GM18873 (cell line): Measurements from ENCODE around the gene ERC1.
"Not testable (repeated sequence)": the region's sequence is repeated elsewhere in the genome, so short reads cannot be mapped to it uniquely, and the experiment has no call there.

ENCODE experiments used
- ATAC-seq: cut with Tn5 transposase; IDR thresholded peaks from one replicate; pipeline ENCODE4 v1.9.1; 2021; ENCODE audit warnings: mild to moderate bottlenecking, moderate library complexity, moderate number of reproducible peaks; ENCODE audit not compliant: unreplicated experiment, low FRiP score

The ERC1 gene

DNA sequence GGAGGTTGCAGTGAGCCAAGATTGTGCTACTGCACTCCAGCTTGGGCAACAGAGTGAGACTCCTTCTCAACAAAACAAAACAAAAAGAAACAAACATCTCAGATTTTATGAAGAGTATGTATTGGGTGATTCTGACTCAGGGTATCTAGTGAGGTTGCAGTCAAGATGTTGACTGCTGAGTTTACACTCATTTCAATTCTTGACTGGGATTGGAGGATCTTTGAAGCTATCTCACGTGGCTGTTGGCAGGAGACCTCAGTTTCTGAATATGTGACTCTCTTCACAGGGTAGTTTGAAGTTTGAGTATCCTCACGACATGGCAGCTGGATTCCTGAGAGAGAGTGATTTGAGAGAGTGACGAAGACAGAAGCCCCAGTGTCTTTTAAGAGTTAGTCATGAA is 29.4 kb downstream of the ERC1 start:
- no peak for ATAC-seq

DNA sequence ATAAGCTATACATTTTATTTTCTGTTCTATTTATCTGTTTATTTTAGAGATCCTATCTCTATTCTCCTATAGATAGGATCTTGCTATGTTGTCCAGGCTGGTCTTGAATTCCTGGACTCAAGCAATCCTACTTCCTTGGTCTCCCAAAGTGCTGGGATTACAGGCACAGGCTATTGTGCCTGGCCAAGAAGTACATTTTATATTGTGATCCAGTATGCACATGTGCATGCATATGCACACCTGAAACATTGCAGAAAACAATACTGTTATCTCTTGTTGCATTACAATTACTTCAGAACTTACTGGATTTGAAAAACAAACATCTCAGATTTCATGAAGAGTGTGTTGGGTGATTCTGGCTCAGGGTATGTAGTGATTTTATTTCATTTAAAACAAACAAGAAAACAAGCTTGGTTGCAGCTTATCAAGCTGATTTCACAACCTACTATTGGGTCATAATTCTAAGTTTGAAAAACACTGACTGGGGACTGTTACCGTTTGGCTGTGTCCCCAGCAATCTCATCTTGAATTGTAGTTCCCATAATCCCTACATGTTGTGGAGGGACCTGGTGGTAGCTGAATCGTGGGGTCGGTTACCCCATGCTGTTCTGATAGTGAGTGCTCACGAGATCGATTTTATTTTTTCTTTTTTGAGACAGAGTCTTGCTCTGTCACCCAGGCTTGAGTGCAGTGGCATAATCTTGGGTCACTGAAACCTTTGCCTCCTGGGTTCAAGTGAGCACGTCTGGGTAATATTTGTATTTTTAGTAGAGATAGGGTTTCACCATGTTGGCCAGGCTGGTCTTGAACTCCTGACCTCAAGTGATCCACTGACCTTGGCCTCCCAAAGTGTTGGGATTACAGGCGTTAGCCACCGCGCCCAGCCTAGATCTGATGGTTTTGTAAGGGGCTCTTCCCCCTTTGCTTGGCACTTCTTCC is 31.3 kb downstream of the ERC1 start:
- no peak for ATAC-seq

DNA sequence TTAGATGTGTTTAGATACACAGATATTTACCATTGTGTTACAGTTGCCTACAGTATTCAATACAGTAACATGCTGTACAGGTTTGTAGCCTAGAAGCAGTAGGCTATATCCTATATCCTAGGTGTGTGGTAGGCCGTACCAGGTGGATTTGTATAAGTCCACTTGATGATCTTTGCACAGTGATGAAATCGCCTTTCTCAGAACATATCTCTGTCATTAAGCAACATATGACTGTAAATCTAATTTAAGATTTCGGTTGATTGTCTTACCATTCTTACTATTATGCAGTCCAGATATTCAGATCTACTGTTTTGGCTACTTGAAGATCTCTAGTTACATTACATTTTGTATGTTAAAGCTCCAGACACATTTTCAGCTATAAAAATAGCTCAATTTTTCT is 39.8 kb downstream of the ERC1 start:
- ATAC-seq, result no peak

DNA sequence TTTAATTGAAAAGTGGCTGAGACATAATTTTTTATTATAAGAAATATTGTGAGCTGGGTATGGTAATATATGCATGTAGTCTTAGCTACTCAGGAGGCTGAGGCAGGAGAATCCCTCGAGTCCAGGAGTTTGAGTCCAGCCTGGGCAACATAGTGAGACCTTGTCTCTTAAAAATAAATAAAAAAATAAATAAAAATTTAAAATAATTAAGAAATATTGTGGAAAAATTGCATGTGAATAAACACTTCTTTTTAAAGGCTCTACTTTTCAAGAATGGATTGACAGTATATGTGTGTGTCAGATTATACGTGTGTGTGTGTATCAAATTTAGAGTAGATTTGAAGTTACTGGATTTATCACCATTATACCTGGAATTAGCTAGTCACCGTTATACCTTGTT is 43.2 kb downstream of the ERC1 start:
- ATAC-seq, result no peak

DNA sequence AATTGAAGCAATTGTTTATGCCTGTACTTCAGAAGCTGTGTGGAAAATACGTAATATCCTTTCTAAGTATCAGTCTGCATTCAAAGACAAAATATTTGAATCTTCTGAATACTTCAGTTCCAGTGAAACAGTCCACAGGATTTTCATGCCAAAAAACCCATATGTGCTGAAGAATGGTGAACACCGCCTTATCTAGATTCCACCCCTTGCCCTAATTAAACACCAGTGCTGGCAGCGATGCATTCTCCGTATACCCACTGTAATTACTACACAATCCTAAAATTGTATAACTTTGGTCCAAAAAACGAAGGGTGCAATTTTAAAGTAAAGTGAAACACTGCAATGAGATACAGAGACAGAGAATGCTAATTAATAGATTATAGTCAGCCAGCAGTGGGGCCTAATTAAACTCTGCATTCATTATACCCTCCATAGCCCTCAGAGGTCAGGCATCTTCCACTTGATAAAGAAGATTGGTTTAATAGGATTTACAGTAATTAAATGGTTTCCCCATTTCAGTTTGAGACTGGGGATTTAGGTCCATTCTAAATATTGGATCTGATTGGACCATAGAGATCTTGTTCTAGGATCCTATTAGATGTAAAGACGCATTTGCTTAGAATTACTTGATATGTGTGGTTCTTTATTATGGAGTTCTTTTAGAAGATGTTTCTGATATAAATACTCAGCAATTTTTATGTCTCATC is 43.9 kb downstream of the ERC1 start:
- no peak for ATAC-seq

DNA sequence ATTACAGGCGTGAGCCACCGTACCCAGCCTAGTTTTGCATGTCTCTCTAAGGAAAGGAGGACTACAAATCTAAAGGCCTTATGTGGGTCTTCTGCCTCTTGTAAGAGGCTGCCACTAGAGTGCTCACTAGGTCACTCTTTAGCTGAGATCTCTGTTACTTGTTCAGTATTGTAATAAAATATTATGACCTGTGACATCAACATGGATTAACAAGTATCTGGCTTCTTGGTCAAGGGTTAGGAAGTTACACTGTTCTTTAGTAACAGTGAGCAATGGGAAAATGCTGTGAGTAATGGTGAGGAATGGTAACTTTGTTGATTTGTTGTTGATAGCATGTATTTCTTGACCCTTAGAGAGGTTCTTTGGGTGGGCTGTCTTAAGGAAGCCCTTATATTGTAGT is 50.5 kb downstream of the ERC1 start:
- ATAC-seq, result no peak

DNA sequence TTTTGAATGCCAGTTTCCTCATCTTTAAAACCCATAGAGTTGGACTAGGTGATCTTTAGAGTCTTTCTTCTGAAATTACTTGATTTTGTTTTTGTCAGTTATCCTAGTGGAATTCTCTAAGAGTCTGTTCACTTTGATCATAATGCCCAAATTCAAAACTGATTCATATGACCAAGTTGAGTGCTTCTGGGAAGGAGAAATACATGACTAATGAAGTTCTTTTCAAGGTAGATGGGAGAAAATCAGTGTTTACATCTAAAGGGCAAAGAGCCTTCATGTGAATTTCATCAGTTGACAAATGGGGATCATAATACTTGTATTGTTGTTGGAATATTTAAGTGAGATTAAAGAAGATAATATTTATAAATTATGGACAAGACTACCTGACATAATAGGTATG is 53.2 kb downstream of the ERC1 start:
- no peak for ATAC-seq

DNA sequence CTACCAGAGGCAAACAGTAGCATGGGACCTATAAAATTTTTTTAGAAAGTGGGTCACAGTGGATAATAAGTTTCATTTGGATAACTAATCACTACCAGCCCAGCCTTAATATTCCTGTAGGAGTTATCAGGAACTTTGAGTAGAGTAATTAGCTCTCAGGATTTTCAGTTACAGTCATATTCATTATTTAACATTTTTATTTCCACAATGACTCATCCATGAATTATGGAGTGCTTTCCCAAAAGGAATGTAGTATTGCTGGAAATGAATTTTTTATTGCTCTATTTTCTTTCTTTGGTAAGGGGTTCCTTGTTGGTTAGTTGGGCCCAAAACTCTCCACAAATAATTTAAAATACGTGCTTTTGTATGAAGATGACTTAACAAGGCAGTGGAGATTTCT is 53.7 kb downstream of the ERC1 start:
- no peak for ATAC-seq

DNA sequence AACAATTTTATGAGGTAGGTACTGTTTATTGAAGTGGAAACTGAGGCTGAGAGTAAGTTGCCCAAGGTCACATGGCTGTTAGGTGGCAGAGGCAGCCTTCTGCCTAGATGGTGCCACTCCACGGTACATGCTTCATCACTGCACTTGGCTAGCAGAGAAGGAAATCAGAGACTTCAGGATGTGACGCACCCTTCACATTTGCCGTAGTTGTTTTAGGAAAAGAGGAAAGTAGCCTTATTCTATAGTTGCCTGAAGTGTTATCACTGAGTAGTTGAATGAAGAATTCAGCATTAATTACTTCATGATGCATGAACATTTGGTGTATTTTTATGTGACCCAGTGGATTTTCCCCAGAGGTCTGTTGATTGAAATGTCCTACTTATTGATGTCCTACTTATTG is 55.7 kb downstream of the ERC1 start:
- ATAC-seq, result no peak

DNA sequence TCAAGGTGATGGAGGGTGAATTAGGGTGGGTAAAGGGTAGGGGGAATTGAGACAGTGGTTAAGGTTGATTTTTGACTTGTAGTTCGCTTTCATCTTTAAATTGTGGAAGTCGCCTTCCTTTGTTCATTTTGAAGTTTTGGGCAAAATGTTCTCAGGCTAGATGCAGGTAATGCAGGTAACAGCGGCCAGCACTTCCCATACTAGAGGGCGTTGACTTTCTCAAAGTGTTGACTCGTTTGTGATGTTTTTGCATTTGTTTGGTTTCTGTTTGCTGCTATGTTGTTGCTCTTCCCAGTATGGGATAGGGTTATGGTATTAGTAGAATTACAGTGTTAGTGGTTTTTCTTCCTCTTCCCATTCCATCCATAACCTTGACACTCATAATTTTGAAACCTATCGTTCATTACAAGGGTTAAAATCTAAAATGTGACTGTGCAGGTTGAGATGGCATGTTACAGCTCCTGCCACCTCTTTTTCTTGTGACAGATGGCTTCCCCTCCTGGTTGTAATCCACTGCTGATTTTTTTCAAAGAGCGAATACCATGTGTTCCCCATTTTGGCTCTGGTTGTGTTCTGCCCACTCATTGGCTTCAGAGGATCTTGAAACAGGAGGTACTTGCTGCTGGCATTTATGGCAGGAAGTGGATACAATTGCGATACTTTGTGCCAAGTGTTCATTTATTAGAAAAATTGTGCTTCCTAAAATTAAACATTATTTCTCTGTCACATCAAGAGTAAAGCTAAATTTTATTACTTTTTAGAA is 57.1 kb downstream of the ERC1 start:
- no peak for ATAC-seq

DNA sequence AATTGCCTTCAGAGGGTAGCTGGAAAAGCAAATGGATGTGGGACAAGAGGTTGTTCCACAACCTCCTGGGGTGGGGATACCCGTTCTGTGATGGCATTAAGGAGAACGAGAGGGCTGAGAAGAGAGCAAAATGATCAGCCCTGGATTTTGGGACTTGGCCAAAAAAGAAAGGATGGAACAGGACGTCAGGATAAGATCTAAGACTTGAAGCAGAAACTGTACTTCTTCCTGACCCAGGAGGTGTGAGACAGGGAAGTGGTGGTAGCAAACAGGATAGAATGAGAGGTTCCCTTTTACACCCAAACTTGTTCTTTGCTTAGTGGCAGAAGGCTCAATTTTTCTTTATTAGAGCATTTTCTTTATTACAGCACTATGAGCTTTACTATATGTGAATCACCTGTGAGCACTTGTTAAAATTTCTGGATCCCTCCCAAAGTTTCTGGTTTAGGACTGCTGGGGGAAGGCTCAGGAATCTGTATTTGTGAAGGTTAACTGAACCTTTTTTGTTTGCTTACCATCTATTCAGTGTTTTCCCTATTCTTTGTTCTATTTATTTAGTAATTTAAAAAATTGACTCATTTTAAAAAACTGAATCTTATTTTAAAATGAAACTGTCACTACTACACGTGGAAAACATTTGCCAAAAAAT is 59.2 kb downstream of the ERC1 start:
- no peak for ATAC-seq

DNA sequence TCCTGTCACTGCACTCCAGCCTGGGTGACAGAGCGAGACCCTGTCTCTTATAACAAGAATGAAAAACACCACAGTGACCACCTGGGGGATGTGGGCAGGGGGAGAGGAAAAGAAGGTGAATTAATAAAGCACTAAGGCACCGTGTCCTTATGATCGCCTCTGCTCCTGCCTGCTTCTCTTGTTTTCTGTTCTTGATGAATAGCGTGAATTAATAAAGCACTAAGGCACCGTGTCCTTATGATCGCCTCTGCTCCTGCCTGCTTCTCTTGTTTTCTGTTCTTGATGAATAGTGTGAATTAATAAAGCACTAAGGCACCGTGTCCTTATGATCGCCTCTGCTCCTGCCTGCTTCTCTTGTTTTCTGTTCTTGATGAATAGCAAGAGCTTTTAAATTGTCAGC is 60.6 kb downstream of the ERC1 start:
- not testable (repeated sequence) for ATAC-seq

DNA sequence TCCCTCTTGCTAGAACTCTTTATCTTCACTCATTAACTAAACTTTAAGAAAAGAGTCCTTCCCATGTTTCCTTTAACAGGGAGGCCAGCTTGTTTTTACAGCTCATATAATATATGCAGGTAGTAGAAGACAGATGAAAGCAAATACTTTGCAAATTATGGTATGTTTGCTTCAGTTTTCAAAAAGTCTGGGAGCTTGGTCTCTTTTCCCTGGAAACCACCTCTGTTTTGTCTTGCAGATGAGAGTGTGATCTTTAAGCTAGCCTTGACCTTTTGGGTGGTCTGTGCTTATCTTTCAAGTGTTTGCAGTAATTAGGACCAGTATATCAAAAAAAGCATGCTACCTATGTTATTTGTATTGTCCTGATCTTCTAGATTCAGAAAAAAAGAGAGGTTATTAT is 62.7 kb downstream of the ERC1 start:
- ATAC-seq, result no peak

DNA sequence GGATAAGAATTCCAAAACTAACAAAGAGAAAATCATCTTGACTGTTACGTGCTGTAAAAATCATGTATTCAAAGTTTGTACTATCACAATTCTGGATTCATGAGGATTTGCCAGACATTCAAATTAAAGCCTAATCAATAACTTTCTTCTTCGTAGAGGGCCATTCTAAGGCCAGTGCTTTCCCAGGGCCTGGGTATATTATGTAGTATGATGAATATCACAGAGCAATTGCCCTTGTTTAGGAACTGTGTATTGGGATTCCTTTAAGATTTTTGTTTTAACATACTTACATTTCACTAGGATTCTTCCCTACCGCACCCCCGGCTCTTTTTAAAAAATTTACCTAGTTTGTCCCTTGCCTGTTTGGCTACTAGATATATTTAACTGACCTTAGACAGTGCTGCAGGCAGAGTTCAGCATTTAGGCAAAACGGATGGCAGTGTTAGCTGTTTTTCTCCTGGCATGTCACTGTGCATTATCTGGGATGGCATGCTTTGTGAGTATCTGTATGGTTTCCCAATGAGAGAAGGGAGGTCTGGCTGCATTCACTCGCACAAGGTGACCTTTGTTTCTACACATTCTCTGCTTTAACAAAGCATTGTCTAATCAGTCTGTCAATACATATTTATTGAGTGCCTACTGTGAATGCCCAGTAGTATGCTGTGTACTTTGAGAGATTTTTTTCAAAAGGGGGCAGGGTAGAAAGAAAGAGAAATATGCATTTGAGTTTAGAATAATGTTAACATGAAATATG is 63.3 kb downstream of the ERC1 start:
- no peak for ATAC-seq

DNA sequence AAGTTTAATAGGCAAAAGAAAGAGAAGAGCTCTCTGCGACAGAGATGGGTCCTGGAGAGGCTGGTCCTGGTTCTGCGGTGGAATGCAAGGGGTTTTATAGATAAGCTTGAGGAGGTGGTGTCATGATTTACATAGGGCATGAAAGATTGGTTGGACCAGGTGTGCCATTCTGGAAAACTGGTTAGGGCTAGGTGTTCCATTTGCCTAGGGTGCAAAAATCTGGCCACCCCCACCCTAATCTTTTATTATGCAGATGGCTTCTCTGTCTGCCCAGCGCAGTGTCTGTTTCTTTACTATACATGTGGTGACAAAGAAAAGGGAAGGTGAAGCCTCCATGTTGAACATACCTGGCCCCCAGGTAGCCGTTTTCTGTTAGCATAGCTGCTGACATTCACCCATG is 65.4 kb downstream of the ERC1 start:
- ATAC-seq, result no peak

DNA sequence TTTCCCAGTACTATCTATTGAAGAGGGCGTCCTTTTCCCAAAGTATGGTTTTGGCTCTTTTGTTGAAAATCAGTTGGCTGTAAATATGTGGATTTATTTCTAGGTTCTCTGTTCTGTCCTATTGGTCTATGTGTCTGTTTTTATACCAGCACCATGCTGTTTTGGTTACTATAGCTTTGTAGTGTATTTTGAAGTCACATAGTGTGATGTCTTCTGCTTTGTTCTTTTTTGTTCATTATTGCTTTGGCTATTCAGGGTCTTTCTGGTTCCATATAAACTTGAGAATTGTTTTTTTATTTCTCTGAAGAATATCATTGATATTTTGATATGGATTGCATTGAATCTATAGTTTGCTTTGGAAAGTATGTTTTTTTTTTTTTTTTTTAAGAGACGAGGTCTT is 67.4 kb downstream of the ERC1 start:
- ATAC-seq, result no peak

DNA sequence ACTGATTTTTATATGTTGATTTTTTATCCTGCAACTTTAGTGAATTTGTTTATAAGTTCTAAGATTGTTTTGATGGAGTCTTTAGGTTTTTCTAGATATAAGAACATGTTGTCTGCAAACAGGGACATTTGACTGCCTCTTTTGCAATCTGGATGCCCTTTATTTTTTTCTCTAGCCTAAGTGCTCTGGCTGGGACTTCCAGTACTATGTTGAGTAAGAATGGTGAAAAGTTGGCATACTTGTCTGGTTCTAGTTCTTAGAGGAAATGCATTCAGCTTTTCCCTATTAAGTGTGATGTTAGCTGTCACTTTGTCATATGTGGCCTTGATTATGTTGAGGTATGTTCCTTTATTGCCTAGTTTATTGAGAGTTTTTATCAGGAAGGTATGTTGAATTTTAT is 68.1 kb downstream of the ERC1 start:
- no peak for ATAC-seq

DNA sequence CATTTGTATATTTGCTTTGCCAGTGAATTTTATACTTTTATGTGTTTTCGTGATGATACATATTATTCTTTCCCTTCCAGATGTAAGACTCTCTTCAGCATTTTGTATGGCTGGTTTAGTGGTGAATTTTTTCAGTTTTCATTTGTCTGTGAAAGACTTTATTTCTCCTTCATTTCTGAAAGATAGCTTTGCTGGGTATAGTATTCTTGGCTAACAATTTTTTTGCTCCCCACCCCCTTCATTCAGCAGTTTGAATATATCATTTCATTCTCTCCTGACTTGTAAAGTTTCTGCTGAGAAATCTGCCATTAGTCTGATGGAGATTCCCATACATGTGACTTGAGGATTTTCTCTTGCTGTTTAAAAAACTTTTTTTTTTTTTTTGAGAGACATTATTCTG is 72.8 kb downstream of the ERC1 start:
- ATAC-seq, result no peak

DNA sequence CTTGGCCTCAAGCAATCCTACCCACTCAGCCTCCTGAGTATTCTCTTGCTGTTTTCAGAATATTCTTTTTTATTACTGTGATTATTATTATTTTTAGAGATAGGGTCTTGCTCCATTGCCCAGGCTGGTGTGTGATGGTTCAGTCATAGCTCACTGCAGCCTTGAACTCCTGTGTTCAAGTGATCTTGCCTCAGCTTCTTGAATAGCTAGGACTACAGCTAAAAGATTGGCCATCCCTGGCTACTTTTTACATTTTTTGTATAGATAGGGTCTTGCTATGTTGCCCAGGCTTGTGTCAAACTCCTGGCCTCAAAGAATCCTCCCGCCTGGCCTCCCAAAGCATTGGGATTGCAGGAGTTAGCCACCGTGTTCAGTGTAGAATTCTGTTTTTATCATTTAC is 73.3 kb downstream of the ERC1 start:
- no peak for ATAC-seq

DNA sequence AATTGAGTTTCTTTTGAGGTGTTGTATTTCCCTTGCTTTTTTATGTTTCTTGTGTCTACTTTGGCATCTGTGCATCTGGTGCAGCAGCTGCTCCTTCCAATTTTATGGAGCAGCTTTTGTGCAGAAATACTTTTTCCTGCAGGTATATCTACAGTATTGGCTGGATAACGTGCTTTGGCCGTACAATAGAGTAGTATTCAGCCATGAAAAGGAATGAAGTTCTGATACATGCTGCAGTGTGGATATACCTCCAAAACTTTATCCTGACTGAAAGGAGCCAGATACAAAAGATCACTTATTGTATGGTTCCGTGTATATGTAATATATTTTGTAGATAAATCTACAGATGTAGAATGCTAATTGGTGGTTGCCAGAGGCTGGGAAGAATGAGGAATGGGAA is 74.6 kb downstream of the ERC1 start:
- ATAC-seq, result no peak
